GM18861 (cell line): ENCODE measurements around the gene FUZ.

ENCODE experiments used
- ATAC-seq: cut with Tn5 transposase; IDR thresholded peaks from one replicate; pipeline ENCODE4 v1.9.1; 2021; ENCODE audit not compliant: unreplicated experiment

The FUZ gene

DNA sequence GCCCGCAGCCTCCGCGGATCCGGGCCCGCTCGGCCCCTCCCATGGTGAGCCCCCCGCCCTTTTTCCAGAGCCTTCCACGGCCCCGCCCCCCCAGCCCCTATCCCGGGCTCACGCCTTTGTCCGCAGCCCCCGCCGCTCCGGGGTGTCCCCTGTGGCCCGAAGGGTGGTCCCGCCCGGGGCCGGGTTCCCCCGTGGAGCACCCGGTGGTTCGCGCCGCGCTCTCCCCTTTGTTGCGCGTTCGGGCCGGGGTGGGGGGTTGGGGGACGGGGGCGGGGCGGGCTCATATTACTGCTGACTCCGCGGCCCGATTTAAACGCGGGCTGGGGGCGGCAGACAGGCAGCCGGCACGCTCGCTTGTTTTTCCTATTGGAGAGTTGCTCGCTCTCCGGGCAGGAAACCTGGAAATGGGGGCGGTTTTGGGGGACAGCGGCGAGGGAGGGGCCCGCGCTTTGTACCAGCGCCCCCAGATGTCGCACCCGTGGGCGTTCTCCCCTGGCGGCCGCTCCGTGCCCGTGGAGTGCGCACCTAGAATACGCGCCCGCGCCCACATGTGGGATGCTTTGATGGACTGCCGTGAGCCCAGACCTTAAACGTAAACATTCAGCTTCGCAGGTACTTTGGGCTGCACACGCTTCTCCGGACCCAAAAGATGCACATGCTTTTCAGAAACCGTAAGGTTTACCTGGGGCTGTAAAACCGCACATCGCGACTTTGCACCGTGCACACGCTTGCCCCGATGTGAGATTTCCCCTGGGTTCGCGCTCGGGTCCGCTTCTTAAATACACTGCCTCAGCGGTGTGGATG is 38.6 kb upstream of the FUZ start:
- peak; percentile 1 for ATAC-seq

DNA sequence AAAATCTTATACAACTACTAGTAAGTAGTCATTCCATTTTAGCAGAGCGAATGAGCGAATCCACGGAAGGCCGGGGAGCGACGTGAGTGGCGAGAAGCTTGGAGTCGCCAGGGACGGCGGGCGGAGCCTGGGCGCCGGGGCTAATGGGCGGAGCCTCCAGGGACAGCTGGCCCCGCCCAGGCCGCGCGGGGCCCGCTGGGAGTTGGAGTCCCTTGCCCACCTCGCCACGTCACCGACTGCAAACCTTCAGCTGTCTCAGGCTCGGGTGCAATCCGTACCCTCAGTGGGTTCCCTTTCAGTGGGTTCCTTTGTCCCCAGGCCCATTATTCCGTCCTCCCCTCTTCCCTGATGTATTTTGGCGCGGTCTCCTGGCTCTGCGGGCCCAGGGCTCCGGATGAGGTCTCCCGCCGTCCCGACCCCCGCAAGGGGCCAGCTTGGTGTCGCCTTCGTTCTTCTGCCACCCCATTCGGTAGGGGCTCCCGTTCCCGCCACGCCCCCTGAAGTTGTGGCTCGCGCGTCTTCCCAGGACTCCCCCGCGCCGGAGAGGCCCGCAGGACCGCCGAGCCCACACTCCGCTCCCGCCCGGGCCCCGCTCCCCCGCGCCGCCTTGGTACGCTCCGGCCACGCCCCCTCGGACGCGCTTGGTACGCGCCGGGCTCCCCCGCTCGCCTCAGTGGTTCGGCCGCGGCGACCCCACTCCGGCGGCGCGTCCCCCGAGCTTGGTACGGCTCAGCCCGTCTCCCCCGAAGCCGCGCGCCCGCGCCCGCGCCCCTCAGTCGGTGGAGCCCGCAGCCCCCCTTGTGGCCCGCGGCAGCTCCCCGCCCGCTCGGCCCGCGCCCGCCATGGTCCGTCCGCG is 37.6 kb upstream of the FUZ start, which contains the start of gene PTOV1:
Gene PTOV1 (plus strand): TSS at position 673 of the 856 bp plus-strand sequence.
- peak; percentile 62 for ATAC-seq

DNA sequence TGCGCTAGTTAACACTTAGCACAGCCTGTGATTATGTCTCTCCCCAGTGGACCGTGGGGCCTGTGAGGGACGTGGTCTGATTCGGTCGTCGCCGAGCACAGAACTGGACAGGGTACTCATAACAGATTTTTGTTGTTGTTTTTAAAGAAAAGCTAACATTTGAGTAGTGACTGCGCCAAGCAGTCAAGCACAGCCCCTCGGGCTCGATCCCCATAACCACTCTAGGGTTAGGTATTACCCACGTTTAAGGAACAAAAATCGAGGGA is 37.1 kb upstream of the FUZ start:
- ATAC-seq, result peak; percentile 18

DNA sequence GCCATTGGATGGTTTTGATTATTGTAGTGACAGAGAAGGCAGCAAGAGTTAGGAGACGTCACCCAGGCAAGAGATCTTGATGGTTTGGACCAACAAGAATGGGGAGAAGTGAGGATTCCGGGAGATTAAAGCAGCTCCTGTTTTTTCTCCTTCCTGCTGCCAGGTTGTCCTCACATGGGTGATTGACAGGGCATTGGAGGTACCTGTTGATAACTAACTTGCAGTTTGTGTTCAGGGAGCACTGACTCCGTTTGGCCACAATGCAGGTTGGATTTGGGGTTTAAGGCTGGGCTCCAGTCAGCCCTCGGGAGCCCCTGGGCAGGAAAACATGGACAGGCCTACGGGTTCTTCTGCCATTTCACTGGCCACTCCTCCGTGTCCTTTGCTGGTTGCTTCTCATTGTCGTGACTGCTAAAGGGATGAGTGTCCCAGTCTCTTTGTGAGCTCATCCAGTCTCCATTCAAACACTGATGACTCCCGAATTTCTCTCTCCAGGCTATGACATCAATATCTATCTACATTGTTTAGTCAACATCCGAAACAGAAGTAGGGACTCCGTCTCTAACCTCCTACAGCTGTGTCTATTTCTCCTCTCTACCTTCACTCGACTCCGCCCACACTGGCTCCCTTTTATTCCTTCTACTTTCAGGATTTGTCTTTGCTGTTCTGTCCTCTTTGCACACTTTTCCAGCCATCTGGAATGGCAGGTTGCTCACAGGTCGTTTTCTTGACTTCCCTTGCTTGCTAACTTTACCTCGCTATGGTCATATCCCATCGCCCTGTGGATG is 36.5 kb upstream of the FUZ start:
- ATAC-seq, result no peak

DNA sequence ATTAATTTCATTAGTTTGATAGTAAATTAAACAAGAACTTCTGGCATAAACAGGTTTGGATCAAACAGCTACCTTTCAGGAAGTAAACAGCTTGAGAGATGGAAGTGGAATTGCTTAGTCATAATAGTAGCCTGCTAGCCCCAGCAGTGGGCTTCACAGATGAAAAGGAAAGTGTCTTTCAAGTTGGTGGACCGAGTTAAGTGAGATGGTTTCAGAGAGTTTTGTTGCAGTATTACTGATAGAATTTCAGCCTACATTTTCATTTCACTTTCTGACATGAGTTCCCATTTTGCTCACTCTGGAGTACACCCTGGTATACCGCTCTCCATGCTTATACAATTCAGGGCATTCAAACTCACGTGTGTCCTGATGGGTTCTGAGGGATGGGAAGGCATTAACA is 35.8 kb upstream of the FUZ start:
- ATAC-seq, result no peak

DNA sequence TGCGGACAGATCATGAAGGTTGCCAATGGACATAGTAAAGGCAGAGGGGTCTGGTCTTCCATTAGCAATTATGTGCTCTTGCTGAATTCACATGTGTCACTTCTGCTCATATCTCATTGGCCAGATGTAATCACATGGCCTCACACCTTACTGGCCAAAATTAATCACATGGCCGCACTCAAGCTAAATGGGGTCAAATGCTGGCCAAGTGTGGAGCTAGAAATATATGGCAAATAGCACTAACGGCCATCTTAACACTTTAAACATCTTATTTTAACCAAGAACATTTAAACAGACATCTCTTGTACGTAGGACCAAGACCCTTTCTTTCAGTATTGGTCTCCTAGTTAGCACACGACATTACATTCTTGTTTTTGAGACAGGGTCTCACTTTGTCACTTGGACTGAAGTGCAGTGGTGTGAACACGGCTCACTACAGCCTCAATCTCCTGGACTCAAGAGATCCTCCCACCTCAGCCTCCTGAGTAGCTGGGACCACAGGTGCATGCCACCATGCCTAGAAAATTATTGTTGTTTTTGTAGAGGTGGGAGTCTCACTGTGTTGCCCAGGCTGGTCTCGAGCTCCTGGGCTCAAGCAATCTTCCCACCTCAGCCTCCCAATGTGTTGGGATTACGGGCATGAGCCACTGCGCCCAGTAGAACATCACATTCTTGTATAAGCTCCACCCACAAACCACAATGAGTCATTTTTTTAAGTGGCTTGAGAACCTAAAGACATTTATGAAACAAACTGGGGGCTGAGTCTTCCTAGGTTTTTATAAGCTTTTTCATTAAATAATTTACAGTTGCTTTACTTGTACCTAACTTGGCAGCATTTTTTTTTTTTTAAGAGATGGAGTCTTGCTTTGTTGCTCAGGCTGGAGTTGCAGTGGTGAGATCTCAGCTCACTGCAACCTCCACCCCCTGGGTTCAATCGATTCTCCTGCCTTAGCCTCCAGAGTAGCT is 34.9 kb upstream of the FUZ start:
- ATAC-seq, result no peak

DNA sequence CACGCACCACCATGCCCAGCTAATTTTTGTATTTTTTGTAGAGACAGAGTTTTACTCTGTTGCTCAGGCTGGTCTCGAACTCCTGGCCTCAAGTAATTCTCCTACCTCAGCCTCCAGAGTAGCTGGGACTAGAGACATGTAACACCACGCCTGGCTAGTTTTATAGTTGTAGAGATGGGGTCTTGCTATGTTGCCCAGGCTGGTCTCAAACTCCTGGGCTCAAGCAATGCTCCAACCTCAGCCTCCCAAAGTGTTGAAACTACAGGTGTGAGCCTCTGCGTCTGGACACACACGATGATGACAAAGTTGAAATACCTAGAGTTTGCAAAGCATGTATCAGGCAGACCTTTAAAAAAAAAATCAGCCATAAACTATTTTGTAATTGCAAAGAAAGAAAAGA is 33.3 kb upstream of the FUZ start:
- no peak for ATAC-seq

DNA sequence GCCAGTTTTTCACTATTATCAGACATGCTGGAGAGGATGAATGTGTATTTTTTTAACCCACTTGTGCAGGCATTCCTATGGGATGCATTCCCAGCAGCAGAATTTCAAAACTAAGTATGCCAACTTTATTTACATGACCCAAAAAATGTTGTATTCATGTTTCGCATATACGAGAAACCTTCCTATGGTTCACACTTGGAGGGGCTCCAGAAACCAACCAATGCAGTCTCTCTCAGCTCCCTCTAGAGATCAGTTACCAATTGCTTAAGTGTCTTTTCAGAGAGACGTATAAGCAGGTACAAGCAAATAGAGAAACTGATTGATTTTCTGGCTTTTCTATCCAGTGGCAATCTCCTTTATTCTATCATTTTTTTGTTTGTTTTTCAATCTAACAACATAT is 32.3 kb upstream of the FUZ start:
- no peak for ATAC-seq

DNA sequence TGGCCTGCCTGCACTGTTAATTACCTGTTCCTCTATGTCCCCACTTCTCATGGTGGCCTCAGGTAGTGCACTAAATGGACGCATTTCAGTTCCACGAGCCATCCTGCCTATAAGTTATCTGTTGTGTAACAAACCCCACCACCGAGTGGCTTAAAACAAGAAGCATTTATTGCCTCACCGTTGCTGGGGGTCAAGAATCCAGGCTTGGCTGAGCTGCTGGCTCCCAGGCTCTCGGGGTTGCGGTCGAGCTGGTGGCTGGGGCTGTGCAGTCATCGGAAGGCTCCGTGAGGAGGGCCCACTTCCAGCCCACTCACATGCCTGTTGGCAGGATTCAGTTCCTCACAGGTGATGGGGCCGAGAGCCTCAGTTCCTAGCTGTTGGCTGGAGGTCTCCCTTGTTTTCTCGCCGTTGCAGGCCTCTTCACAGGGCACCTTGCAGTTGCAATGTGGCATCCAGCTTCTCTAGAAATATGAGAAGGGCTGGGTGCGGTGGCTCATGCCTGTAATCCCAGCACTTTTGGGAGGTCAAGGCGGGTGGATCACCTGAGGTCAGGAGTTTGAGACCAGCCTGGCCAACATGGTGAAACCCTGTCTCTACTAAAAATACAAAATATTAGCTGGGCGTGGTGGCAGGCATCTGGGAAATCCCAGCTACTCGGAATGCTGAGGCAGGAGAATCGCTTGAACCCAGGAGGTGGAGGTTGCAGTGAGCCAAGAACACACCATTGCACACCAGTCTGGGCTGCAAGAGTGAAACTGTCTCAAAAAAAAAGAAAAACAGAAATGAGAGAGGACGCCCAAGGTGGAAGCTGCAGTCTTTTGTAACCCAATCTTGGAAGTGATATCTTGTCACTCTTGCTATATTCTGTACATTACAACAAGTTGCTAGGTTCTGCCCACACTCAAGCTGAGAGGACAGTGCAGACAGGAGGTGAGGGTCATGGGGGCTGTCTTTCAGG is 31.3 kb upstream of the FUZ start:
- no peak for ATAC-seq

DNA sequence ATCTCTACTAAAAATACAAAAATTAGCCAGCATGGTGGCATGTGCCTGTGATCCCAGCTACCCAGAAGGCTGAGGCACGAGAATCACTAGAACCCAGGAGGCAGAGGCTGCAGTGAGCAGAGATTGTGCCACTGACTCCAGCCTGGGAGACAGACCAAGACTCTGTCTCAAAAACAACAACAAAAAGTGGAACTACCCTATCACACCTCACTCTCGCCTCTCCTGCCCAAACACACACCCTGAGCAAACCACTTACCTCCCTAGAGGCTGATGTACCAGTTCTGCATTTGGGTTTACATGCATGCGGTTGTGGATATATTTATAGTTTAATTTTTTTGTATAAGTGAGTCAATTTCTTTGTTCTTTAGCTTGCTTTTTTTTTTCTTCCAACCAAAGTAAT is 30.2 kb upstream of the FUZ start:
- ATAC-seq, result no peak

DNA sequence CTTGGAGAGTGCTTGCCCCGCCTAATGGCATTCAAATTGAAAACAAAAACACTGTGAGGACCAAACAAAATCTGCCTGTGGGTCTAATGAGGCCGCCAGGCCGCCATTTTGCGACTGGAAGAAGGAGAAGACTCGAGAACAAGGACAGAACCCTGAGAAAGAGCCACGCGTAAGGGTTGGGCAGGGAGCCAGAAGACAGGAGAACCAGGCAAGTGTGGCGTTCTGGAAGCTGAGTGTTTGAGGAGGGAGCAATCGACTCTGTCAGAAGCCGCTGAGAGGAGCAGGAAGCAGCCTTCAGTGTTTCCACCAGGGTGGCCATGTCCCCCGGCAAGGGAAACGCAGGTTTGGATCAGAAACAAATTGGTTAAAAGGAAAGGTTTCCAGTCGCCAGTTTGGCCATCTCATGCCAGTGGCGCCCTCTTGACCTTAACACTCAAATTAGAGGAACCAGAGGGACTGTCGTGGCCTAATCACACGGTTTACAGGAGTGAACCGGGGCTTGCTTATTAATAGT is 27.7 kb upstream of the FUZ start:
- ATAC-seq, result no peak

DNA sequence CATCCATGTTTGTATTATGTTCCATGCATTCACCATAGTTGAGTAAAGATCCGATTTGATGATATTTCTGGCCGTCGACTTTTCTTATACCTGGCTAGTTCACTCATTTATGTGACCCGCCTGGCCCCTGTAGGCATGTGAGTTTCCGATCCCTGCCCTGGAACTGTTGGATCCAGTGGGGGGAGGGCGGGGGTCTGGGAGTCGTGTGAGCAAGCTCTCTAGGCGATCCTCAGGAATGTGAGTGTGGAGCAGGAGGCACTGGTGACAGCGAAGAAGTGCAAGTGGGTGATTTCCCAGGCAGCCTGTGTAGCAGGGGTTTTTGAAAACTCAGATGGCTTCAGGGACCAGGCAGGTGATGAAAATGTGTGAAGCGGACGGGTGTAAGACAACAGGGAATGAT is 27.2 kb upstream of the FUZ start:
- ATAC-seq, result no peak

DNA sequence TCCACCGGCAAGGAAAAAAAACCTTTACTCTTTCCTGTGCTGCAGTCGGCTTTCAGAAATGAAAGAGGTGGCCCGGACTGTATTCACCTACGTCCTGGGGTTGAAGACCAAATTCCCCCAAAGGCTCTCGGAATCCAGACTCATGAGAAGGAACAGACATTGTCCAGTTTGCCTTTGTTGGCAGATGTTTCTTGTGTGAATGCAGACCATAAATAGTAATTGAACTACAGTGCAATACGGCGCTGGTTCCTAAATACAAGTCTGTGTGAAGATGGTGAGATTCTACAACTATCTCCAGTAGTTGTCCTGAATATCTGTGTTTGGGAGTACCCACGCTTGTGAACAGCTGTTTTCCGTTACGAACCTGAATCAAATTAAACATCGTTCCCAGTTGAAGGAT is 26.6 kb upstream of the FUZ start:
- ATAC-seq, result no peak

DNA sequence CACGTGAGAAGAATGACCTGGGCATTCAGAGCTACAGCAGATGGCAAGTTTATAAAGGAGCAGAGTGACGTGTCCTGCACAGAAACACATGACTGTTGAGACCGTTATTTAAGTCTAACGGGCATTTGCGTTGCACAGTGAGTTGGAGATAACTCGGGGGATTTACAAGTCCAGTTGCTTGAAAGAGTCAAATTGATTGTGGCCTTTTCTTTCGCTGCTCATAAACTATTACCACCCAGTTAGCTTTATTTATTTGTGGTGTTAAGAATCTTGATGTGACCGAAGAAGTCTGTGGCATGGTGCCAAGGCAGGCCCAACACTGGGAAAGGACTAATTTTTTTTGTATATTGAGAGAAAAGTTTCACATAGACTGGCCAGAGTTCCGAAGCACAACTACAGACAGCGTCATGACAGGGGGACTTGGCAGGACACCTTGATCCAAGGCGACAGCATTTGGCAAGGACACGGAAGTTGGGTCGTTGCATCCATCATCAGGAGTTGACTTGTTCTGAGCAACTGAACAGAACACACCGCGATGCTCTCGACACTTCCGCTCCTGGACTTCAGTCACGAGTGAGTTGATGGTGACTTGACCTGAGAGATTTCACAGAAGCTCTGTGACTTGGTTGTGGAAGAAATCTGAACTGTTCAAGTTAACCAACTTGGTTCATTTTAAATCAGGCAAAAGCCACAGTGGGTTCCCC is 25.9 kb upstream of the FUZ start:
- ATAC-seq, result no peak

DNA sequence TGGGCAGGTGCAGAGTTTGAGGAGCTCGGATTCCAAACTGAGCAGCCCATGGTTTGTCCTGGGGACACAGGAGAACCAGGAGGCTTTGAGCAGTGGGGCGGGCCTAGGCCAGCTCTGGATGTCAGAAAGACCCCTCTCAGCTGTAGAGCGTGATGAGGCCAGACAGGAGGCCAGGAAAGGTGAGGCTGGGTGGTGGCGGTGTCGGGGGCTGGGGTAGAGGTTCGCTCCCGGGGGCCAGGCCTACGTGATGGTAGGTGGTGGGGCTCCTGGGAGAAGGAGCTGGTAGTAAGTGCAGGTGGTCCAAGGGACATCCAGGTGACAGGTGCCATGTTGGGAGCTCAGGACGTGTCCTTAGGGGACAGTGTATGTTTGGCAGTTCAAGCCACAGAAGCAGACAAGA is 24.3 kb upstream of the FUZ start:
- no peak for ATAC-seq

DNA sequence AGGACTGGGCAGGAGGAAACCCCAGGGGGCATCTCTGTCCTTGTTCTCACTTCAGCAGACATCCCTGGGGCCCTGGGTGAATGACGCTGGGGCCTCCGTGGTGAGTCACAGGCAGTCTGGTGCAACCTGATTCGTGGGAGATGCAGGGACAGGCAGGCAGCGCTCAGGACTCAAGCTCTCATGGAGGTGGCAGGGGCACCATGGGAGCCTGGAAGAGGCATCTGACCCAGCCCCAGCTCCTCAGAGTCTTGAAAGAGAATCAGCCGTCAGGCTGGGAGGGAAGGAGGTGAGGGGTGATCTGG is 23.9 kb upstream of the FUZ start:
- ATAC-seq, result no peak

DNA sequence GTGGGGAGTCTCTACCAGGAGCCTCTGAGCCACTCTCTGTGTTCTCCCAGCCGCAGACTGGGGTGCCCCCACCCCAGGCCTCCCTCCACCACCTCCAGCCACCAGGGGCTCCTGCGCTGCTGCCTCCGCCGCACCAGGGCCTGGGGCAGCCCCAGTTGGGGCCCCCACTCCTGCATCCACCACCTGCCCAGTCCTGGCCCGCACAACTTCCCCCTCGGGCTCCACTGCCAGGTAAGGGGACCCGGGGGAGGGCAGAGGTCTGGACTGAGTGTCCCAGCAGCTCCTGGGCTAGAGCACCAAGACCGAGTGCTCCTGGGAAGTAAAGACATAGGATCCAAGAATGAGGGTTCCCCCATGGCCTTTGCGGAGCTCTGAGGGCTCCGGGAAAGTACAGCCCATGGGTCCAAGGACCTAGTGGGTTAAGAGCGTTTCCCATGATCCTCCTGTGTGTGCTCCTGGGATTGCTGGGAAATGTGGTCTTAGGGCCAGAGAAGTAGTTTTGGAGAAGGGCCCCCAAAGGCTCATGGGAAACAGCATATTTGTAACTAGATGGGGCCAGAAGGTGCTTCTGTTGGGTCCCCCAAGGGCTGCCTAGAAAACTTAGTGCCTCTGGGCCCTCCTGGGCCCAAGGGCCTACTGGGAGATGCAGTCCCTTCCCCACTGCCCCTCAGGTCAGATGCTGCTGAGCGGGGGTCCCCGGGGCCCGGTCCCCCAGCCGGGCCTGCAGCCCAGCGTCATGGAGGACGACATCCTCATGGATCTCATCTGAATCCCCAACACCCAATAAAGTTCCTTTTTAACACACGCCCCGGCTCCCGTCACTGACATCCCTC is 23.3 kb upstream of the FUZ start:
- ATAC-seq, result no peak

DNA sequence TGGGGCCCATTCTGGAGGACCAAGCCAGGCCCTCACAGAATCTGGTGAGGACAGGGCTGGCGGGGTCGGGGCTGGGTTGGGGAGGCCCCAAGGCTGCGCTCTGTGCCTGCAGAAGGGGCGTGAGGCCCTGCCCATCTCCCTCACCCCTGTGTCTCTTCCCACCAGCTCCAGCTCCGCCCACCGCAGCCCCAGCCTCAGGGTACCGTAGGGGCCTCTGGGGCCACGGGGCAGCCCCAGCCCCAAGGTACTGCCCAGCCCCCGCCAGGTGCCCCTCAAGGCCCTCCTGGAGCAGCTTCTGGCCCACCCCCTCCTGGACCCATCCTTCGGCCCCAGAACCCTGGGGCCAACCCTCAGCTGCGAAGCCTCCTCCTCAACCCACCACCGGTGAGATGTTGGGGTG is 22.5 kb upstream of the FUZ start:
- ATAC-seq, result no peak
